G401 (cell line): ENCODE results near the gene C1orf141. TPM values are rescaled to one million over a fixed set of nuclear protein-coding genes. Genes with fewer than 3 reads are reported as not detected.
"Not testable (repeated sequence)": the region's sequence is repeated elsewhere in the genome, so short reads cannot be mapped to it uniquely, and the experiment has no call there.

Source experiments
- DNase-seq: peaks from one replicate; pipeline ENCODE4 v3.0.0-alpha.2; 2015; ENCODE audit warnings: low spot score
- in situ Hi-C: cut with HindIII; loops from 2 replicates; pipeline ENCODE4 v1.10.0; 2016; ENCODE audit warnings: low sequenced_read_pairs, mixed read lengths
- total RNA-seq: library from RNA; depleted of rRNA; stranded (reverse); fragments of >200 nt; shearing (Covaris generic); gene quantifications from 2 replicates; pipeline ENCODE4 v1.2.3, GENCODE V29; 2014; rRNA removed

Gene C1orf141
- total RNA-seq: not detected in 2 replicates

GRCh38 chr1:67134695-67135094 lies at the start of gene C1orf141:
Gene C1orf141 (minus strand): TSS chr1:67134970. CDS start chr1:67127240, 7,730 bp downstream.
- in situ Hi-C loops: no loop called here
- DNase-seq: no peak

DNA sequence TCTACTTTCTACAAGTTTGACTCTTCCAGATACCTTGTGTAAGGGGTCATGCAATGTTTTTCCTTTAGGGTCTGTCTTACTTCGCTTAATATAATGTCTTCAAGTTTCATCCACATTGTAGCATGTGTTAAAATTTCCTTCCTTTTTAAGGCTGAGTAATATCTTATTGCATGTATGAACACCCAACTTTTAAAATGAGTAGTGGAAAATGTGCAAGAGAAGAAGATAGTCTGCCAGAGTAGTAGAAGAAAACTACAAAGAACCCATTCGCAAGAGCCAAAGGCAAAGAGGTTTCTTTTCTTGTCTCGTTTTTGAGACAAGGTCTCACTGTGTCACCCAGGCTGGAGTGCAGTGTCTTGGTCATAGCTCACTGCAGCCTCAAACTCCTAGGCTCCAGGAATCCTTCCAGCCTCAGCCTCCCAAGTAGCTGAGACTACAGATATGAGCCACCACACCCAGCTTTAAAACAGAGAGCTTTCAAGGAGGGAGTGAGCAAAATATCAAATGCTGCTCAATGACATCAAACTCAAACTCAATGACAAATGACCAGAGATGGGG lies 40.8 kb upstream of the C1orf141 start:
- no peak for DNase-seq
- in situ Hi-C loops: no loop called here

DNA sequence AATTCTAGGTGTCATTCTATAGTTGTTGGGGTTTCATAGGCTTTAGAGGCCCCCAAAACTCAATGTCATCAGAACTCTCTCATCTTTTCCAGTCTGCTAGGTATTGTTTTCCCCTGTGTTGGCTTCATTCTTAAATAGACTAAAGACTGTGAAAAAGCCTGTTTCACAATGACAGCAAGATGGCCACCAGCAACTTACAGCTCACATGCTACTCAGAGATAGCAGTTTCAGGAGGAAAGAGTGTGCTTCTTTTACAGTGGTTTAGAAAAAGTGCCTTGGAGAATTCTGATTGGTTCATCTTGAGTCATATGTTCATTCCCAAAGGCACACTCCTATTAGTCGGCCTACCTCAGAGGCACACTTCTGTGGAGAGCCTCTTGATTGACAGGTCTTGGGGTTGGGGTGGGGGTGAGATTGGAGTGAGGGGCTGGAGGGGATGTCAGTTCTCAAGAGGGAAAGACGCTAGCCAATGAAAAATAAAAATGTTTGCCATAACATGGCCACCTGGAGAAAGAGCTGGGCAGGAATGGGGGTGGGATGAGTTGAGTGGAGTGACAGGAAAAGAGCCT lies 40.0 kb upstream of the C1orf141 start:
- in situ Hi-C loops: no loop called here
- DNase-seq: no peak

DNA sequence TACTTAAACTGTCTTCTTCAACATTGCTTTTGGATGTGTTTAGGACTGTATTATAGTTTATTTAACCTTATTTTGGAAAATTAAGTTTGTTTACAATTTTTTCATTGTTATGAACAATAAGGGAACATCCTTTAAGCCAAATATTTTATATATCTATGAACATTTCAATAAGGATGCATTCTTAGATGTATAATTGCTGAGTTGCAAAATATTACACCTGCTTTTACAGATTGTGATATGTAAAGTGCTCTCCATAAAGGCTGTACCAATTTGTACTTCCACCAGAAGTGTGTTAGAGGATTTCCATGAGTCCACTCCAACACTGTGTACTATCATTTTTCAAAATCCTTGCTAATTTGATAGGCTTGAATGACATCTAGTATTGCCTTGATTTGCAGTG lies 39.2 kb upstream of the C1orf141 start:
- DNase-seq: no peak
- in situ Hi-C loops: no loop called here

DNA sequence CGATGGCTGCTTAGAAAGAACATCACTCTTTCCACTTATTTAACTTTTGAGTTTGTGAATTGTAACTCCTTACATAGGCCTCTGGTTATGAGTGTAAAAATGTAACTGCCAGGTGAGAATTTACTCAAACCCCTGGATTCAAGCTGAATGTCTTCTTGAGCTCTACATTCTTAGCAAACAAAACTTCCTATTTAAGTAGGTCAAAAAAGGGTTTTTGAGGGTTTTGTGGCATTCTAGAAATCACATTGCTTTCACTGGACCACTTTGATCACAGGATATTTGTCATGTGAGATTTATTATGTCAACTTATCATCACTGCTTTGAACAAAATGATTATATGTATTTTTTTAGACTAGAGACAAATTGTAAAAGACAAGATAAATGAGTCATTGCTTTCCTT lies 37.2 kb upstream of the C1orf141 start:
- in situ Hi-C loops: no loop called here
- no peak for DNase-seq

GRCh38 chr1:67171574-67171955 lies 36.8 kb upstream of the C1orf141 start:
- DNase-seq: no peak
- in situ Hi-C loops: no loop called here

GRCh38 chr1:67170751-67171573 lies 36.2 kb upstream of the C1orf141 start:
- in situ Hi-C loops: no loop called here
- no peak for DNase-seq

DNA sequence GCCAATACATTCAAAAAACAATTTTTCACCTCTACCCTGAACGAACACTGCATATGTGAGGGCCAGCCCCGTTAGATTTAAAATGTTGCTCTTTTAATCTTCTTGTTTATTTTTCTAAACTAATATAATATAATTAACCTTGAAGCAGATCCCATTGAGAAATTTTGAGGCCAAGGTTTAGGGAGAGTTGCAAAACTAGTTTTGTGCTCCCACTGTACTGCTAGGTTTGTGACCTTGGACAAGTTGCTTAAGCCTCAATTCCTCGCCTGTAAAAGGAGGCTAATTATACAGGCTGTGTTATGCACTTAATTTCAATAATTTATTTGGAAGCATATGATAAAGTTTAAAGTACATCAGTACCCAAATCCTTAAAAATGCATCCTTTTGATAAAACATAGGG lies 35.2 kb upstream of the C1orf141 start:
- in situ Hi-C loops: no loop called here
- DNase-seq: no peak

- DNase-seq: no peak
- in situ Hi-C loops: no loop called here
These were observed 34.7 kb upstream of the C1orf141 start for GRCh38 chr1:67169496-67169895.

DNA sequence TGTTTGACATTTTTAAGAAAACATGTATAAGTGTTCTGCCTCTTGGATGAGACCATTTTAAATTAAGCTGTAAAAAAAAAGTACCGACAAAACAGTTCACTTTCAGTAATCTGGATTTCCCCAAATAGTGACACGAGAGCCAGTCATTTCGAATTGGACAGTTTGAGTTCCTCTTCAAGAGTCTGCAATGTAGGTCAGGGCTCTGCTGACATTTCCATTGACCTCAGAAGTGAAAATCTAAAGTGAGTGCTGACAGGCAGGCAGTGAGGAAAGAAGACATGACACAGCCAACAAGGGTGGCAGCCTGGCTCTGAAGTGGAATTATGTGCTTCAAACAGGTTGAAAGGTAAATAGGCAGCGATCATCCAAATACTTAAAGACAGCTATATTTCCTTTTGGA lies 31.4 kb upstream of the C1orf141 start, which contains the start of gene IL23R:
Gene IL23R, plus strand, starts transcription at position 259 of the 400 bp plus-strand sequence. CDS start 1,667 bp downstream, outside the sequence.
- no peak for DNase-seq
- in situ Hi-C loops: no loop called here

DNA sequence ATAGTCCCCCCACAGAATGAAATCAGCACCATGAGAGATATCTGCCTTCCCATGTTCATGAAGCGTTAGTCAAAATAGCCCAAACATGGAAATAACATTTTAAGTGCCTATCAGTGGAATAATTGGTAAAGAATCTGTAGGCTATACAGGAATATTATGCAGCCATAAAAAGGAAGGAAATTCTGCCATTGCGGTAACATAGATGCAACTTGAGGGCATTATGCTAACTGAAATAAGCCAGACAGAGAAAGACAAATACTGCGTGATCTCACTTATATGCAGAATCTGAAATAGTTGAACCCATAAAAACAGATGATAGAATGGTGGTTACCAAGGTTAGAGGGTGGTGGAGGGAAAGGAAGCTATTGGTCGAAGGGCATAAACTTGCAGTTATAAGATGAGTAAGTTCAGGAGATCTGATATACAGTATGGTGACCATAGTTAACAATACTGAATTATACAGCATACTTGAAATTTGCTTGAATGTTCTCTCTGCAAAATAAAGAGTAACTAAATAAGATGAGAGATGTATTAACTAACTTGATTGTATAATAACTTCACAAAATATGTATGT lies 30.8 kb upstream of the C1orf141 start:
- in situ Hi-C loops: no loop called here
- DNase-seq: no peak

GRCh38 chr1:67162954-67163353 lies 28.2 kb upstream of the C1orf141 start:
- no peak for DNase-seq
- in situ Hi-C loops: no loop called here

DNA sequence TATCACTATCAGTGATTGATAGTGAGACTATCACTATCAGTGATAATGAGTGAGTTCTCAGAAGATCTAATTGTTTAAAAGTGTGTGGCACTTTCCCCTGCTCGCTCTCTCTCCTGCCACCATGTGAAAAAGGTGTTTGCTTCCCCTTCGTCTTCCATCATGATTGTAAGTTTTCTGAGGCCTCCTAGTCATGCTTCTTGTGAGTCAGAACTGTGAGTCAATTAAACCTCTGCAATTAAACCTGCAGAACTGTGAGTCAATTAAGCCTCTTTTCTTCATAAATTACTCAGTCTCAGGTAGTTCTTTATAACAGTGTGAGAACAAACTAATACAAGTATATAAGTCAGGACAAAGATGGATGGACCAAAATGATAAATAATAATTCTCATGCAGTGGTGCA lies 24.5 kb upstream of the C1orf141 start:
- no peak for DNase-seq
- in situ Hi-C loops: no loop called here

- in situ Hi-C loops: no loop called here
- DNase-seq: no peak
These were observed 23.6 kb upstream of the C1orf141 start for GRCh38 chr1:67158401-67158800.

DNA sequence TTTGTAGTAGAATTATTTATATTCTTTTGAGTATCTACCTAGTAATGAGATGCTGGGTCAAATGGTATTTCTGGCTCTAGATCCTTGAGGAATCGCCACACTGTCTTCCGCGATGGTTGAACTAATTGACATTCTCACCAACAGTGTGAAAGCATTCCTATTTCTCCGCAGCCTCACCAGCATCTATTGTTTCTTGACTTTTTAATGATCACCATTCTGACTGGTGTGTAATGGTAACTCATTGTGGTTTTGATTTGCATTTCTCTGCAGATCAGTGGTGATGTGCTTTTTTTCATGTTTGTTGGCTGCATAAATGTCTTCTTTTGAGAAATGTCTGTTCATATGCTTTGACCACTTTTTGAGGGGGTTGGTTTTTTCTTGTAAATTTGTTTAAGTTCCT lies 16.2 kb upstream of the C1orf141 start:
- no peak for DNase-seq
- in situ Hi-C loops: no loop called here

DNA sequence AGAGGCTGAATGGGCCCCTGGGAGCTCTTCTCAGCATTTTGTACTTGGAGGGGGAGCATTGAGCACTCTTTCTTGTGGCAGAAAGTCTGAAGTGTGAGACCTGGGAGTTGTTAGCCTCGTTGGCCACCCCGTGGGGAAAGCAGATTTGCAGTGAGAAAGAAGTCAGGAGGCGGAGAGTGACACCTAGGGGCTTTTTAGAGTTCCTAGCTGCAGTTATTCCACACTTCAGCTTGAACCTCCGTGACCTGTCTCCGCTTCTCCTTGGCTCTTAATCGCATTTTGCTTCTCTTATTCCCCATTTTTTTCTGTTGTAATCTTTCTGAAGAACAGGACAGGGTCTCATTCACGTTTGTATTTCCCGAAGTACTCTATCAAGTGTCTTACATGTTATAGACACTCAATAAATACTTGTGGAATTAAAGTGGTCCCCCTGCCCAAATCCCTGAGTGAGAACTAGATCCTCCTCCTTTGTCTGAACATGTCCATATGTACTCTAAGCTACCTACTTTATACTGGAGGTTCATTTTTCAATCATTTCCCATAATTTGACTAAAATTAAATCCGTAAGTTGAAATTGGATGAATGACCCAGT lies 14.5 kb upstream of the C1orf141 start:
- peak; percentile 49 for DNase-seq
- in situ Hi-C loops: no loop called here

DNA sequence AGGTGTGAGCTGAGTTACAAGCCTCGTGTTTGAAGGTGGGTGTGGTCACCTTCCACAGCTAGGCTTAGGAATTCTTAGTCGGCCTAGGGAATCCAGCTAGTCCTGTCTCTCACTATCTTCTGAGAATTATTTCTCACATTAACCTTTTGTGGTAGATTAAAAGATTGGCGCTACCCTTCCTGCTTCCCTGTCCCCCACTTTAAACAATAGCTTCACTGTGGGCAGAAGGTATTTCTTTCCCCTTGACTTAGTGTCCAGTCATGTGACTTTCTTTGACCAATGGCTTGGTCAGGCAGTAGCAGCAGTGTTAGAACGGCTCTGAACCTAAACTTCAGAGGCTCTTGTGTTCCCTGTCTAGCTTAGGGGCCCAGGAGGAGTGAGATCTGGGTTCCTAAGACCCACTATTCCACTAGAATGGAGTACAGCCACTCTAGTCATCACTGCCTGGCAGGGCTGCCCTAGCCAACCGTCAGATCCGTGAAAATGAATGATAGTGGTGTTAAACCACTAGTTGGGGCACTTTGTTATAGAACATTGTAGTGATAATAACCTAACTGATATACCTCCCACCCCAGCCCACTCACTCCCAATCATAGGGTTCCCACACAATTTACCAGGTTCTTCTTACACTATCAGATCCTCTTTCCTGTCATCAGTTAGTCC lies 13.9 kb upstream of the C1orf141 start:
- no peak for DNase-seq
- in situ Hi-C loops: no loop called here

- in situ Hi-C loops, DNase-seq: not testable (repeated sequence)
These were observed 13.2 kb upstream of the C1orf141 start for GRCh38 chr1:67147973-67148372.

DNA sequence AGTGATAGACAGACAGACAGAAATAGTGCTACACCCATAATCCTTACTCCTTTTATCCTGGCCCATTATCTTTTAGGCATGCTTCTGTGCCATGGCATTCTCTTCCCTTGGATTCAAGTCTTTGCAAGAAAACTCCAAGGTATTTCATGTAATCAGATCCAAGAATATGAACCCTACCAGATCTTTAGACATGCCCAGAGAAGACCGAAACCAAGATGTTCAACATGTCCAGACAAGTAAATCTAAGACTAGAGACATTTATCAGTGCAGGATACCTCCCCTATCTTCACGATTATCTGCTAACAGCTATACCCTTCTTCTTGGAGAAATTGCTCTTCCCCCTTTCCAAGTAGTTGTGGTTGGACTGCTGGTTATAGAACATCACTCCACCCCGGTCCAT lies 11.8 kb upstream of the C1orf141 start:
- in situ Hi-C loops: no loop called here
- no peak for DNase-seq
